ENCODE results near the gene ADGRV1.

DNA sequence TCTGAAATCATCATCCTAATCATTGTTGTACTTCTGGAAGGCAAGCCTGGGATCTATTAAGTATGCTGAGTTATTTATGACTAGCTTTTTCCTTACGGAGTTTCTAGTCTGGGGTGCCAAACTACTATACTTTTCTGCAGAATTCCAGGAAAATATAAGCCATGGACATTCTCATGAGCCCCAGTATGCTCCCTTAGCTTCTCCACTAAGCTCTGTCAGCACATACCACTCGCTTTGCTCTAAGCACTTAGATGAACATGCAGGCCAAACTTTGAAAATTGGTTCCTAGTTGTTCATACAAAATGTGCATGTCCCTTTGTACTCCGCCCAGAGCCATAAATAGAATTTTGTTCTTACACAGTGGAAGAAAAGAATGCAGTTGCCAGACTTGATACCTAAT lies 539.9 kb downstream of the ADGRV1 start:
- TF ChIP-seq, protein P1, sequence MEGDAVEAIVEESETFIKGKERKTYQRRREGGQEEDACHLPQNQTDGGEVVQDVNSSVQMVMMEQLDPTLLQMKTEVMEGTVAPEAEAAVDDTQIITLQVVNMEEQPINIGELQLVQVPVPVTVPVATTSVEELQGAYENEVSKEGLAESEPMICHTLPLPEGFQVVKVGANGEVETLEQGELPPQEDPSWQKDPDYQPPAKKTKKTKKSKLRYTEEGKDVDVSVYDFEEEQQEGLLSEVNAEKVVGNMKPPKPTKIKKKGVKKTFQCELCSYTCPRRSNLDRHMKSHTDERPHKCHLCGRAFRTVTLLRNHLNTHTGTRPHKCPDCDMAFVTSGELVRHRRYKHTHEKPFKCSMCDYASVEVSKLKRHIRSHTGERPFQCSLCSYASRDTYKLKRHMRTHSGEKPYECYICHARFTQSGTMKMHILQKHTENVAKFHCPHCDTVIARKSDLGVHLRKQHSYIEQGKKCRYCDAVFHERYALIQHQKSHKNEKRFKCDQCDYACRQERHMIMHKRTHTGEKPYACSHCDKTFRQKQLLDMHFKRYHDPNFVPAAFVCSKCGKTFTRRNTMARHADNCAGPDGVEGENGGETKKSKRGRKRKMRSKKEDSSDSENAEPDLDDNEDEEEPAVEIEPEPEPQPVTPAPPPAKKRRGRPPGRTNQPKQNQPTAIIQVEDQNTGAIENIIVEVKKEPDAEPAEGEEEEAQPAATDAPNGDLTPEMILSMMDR (conservative IDR thresholded peaks at IDR 0.05; ENCODE audit: low read length): no peak
- TF ChIP-seq EZH2phosphoT487 (IDR thresholded peaks at IDR 0.05; ENCODE audit: borderline replicate concordance, low read depth, low read length): no peak
